Stimulated activated CD4-positive, alpha-beta T cell treated with anti-CD3 and anti-CD28 coated beads, Interleukin-4, amount 100 ng/mL, for 4 hours (primary cell): ENCODE data around the gene REV3L.
A peak's percentile ranks its signal among the peaks of the same experiment; 100 is the strongest.
"Not testable (repeated sequence)": the region's sequence is repeated elsewhere in the genome, so short reads cannot be mapped to it uniquely, and the experiment has no call there.

Experiments
- DNase-seq, 2 experiments: peaks; one replicate each; pipeline ENCODE4 v3.0.0-alpha.2; 2020

Gene REV3L

GRCh38 chr6:111482959-111483735, at the start of gene REV3L:
REV3L (minus strand) TSS chr6:111483218; CDS start chr6:111482888, 330 bp downstream.
- DNase-seq, result peak; percentile 85 to 91

DNA sequence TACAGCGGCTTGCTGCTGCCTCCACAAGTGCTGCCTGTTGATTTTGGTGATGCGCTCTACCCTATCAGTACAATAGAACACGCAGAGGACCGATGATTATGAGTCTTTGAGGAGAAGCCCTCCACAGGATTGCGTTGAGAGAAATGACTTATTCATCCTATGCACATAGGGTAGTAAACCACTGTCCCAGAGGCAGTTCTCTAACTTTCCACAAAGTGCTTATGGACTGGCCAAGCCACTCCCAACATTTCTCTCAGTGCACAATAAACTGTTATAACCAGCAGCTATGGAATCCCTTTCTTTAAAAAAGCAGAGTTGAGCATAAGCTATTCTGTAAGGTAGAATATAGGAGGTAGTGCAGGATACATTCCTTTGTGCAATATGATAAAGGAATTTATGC, 48.2 kb upstream of the REV3L start:
- DNase-seq, result no peak

GRCh38 chr6:111530667-111531066, 47.6 kb upstream of the REV3L start:
- DNase-seq, result no peak

DNA sequence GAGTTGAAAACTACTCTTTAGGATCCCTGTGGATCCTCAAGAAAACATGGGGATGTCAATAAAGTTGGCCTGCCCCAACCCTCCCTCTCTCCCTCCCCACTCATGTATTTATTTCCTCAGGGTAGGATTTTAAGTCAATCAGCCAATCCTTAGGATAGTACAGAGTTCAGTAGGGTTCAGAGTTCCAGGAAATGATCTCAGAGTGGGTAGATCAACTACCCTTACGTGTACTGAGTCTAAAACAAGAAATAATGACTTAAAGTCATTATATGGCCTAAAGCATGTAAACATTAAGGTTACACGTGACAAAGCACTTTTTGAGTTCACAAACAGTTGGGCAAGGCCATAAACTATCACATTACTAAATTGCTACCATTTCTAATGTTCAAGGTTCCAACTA, 47.2 kb upstream of the REV3L start:
- no peak for DNase-seq

- no peak for DNase-seq
Measured at GRCh38 chr6:111527367-111527766, 44.3 kb upstream of the REV3L start.

- no peak for DNase-seq
Measured at GRCh38 chr6:111524735-111525134, 41.7 kb upstream of the REV3L start.

DNA sequence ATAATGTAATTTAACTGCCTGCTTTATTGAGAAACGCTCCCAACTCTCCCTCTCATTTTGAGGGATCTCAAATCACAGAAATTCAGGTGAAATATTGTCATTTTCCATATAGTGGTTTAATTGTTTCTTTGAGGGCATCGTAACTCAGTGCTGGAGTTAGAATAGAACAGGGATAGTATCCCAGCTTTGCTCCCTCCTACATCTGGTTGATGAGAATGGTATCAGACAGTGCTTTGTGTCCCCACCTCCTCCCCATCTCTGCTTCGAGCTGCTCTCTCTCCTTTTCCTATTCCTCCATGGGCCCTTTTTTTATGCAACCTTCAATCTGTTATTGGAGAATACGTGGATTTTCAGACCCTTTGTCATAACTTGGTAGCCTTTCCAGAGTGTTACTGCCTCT, 41.2 kb upstream of the REV3L start:
- DNase-seq, result no peak

DNA sequence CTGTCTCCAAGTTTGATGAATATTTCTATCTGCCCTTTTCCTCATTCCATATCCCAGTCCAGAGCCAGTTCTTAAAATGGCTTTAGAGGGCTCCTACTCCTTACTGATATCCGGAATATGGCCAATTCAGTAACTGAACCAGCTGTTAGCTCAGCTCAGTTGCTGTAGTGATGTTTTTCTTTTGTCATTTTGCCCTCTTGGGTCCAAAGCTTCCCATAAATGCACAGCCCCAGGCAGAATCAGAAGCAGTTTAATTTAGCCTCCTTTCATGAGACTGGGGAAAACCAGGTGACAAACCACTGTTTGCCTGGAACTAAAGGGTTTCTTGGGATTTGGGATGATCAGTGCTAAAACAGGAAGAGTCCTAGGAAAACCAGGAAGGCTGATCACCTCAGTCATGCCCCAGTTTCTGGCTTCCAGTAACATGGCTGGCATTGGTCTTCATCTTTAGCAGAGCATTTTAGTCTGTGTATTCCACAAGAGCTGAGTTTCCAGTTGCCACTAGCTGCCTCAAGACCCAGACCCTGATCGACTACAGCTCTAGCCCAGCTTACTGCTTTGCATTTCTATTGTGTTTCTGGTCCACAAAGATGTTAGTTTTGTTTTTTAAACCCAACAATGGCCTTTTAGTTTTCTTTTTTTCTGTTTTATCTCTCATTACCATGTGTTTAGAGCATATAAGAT, 40.6 kb upstream of the REV3L start:
- no peak for DNase-seq

- DNase-seq, result no peak
Measured at GRCh38 chr6:111522393-111523020, 39.5 kb upstream of the REV3L start.

DNA sequence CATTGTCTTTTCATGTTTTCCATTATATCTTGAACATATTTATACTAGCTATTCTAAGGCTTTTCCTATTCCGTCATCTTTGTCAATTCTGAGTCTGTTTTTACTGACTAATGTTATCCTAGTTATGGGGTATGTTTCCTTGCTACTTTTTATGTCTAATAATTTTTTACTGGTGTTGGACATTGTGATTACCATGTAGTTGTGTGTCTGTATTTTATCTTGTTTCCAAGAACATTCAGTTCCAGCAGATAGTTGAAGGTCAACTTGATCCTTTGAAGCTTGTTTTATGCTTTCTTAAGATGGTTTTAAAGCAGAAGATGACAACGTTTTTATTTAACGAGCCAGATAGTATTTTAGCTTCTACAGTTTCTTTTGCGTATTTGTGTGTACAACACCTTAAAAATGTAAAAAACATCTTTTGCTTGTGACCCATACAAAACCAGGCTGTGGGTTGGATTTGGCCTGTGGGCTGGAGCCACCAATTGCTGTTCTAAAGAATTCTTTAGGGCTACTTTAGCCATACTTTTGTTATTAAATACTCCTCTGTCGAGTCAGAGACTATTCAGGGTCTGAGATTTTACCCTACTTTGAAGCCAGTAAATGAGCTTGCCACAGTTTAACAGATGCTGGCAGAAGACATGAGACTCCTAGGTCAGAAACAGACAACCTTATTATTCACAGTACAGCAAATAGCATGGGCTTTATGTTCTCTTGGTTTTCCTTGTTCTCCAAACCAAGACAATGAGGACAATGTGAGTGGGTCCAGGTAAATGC, 38.7 kb upstream of the REV3L start:
- no peak for DNase-seq

DNA sequence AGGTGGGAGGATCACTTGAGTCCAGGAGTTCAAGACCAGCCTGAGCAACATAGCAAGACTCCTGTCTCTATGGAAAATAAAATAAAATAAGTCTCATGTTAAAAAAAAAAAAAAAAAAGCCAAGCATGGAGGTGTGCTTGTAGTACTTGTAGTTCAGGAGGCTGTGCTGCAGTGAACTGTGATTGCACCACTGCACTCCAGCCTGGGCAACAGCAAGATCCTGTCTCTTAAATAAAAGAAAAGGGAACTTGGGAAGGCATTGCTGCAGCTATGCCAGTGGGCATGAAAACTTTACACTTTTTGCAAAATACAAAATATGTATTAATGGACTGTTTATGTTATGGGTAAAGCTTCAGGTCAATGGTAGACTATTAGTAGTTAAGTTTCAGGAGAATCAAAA, 37.5 kb upstream of the REV3L start:
- DNase-seq, result no peak

GRCh38 chr6:111517965-111518364, 34.9 kb upstream of the REV3L start:
- DNase-seq, result no peak

- no peak for DNase-seq
Measured at GRCh38 chr6:111515259-111515658, 32.2 kb upstream of the REV3L start.

- DNase-seq, result not testable (repeated sequence)
Measured at GRCh38 chr6:111514531-111514930, 31.5 kb upstream of the REV3L start.

GRCh38 chr6:111507219-111507618, 24.2 kb upstream of the REV3L start:
- DNase-seq, result not testable (repeated sequence)

DNA sequence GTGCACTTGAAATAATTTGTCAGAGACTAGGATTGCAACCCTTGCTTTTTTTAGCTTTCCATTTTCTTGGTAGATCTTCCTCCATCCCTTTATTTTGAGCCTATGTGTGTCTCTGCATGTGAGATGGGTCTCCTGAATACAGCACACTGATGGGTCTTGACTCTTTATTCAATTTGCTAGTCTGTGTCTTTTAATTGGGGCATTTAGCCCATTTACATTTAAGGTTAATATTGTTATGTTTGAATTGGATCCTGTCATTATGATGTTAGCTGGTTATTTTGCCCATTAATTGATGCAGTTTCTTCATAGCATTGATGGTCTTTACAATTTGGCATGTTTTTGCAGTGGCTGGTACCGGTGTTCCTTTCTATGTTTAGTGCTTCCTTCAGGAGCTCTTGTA, 22.5 kb upstream of the REV3L start:
- not testable (repeated sequence) for DNase-seq

DNA sequence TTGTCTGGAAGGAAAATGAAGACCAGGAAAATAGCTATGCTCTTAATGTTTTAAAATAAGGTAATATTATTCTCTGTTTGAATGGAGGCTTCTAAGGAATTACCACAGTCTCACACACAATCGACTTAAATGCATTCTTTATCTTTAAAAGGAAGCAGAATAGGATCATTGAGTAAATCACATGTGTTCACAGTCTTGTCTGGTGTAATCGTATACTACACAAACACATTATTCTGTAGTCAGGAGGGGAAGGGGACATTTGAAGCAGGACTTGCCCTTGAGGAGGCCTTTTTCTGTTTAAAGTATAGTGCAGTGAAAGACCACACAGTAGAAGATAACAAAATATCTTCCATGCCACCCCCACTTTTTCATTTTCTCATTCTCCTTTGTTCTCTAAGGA, 20.6 kb upstream of the REV3L start:
- no peak for DNase-seq

DNA sequence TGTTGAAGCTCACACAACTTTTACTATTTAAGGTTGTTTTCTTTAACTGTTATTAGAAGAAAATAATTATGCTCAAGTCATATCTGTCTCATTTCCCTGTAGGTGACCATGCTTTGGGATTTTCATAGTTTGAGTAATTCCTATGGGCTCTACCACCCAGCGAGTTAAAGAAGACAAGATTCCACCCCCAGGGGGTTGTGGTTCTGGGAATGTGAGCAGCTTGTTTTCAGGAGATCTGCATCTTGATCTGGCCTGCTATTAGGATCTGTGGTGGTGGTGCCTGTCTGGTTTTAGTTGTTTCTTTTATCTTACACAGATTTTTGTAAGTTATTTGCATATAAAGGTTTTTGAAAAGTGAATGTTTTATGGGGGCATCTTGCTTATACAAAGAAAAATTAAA, 20.2 kb upstream of the REV3L start:
- no peak for DNase-seq

GRCh38 chr6:111502154-111502553, 19.1 kb upstream of the REV3L start:
- no peak for DNase-seq

DNA sequence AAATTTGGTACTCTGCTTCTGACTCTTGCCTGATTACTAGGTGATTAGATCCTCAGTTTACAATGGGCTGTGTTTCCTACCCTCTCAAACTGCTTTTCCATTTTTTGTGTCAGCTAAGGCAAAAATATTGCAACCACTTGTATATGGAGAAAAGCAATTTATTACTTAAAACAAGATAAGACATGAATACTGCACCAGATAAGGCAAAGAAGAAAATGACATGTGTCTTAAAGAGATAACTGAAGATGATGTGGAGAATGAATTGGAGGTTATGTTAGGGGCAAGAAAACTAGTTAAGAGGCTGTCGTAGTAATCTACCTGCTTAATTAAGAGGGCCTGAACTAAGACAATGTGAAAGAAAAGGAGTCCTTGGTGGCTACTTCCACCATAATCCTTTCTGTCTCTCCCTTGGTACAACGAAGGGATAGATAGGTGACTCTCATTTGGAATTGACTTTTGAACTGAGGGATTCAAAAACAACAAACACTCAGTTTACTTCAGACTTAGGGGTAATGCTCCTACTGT, 16.3 kb upstream of the REV3L start:
- DNase-seq, result no peak

GRCh38 chr6:111494951-111495635, 12.1 kb upstream of the REV3L start:
- no peak for DNase-seq

DNA sequence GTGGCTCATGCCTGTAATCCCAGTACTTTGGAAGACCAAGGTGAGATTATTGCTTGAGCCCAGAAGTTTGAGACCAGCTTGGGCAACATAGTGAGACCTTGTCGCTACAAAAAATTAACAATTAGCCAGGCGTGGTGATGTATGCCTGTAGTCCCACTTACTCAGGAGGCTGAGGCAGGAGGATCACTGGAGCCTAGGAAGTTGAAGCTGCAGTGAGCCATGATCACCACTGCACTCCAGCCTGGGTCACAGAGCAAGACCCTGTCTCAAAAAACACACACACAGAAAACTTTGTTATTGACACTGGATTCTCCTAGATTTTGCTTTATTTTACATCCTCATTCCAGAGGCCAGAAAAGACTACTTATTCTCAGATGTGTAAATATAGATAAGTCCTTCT, 9.5 kb upstream of the REV3L start:
- no peak for DNase-seq
